Kidney epithelial cell (primary cell): ENCODE results near the gene XRCC4. TPM values are rescaled to one million over a fixed set of nuclear protein-coding genes. Genes with fewer than 3 reads are reported as not detected.

Experiments
- DNase-seq: peaks from one replicate; pipeline ENCODE4 v3.0.0-alpha.2; 2010; ENCODE audit warnings: low read depth
- H3K27me3 ChIP-seq: 2 replicates; pipeline ENCODE4 v1.6.0; 2011; ENCODE audit warnings: low read length; ENCODE audit not compliant: control insufficient read depth, insufficient read depth
- H3K36me3 ChIP-seq: 2 replicates; pipeline ENCODE4 v1.5.1; 2011; ENCODE audit warnings: low read length; ENCODE audit not compliant: control insufficient read depth, insufficient read depth
- H3K4me3 ChIP-seq: 2 replicates; pipeline ENCODE4 v1.5.1; 2011; ENCODE audit warnings: low read depth, mild to moderate bottlenecking, control low read depth, low read length
- total RNA-seq: library from RNA; depleted of rRNA; stranded (reverse); fragments of >200 nt; gene quantifications from 2 replicates; pipeline ENCODE4 v1.2.3, GENCODE V29; 2015
- TF ChIP-seq, protein P1 (sequence below): IDR thresholded peaks from 2 replicates; pipeline ENCODE4 v1.5.1; 2011; ENCODE audit warnings: mild to moderate bottlenecking, moderate library complexity, low read length, control low read depth, inconsistent platforms; ENCODE audit not compliant: insufficient read depth, poor library complexity, severe bottlenecking

XRCC4 gene
- total RNA-seq, 1 donor from 2014 or later, result 7.6 TPM

DNA sequence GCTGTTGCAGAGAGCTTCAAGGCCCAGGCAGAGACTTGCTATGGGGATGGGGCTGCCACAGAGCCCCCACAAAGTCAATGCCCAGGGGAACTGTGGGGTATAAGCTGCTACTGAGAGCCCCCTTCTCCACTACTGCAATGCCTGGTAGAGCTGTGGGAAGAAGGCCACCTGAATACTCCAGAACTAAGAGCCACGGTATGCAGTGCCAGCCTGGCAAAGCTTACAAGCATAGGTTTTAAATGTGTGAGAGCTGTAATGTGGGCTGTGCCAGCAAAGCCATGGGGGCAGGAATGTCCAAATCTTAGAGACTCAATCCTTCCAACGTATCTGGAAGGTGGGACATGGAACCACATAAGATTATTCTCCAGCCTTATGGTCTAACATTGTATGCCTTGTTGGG is 49.2 kb downstream of the XRCC4 start:
- TF ChIP-seq, protein P1, sequence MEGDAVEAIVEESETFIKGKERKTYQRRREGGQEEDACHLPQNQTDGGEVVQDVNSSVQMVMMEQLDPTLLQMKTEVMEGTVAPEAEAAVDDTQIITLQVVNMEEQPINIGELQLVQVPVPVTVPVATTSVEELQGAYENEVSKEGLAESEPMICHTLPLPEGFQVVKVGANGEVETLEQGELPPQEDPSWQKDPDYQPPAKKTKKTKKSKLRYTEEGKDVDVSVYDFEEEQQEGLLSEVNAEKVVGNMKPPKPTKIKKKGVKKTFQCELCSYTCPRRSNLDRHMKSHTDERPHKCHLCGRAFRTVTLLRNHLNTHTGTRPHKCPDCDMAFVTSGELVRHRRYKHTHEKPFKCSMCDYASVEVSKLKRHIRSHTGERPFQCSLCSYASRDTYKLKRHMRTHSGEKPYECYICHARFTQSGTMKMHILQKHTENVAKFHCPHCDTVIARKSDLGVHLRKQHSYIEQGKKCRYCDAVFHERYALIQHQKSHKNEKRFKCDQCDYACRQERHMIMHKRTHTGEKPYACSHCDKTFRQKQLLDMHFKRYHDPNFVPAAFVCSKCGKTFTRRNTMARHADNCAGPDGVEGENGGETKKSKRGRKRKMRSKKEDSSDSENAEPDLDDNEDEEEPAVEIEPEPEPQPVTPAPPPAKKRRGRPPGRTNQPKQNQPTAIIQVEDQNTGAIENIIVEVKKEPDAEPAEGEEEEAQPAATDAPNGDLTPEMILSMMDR, result no peak
- DNase-seq, result no peak
- H3K27me3 ChIP-seq, result no peaks in the 10 kb centered on the region
- H3K36me3 ChIP-seq, result no peaks in the 10 kb centered on the region
- H3K4me3 ChIP-seq, result no peak overlapping the region

DNA sequence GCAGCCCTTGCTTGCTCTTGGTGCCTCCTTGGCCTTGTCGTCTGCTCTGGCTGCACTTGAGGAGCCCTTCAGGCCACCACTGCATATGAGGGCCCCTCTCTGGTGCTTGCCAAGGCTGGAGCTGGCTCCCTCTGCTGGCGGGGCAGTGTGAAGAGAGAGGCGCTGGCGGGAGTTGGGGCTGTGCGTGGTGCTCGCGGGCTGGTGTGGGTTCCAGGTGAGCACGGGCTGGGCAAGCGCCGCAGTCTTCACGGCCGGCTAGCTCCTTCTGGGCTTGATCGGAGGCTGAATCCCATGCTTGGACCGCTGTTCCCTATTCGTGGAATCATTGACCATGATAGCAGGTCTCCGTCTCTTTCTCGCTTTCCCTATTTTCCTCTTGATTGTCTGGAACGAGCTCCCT is 56.5 kb downstream of the XRCC4 start:
- no peak overlapping the region for H3K4me3 ChIP-seq
- H3K27me3 ChIP-seq, result no peaks in the 10 kb centered on the region
- H3K36me3 ChIP-seq, result peaks cover 1% of the 10 kb centered on the region
- TF ChIP-seq, protein P1, result no peak
- DNase-seq, result no peak

DNA sequence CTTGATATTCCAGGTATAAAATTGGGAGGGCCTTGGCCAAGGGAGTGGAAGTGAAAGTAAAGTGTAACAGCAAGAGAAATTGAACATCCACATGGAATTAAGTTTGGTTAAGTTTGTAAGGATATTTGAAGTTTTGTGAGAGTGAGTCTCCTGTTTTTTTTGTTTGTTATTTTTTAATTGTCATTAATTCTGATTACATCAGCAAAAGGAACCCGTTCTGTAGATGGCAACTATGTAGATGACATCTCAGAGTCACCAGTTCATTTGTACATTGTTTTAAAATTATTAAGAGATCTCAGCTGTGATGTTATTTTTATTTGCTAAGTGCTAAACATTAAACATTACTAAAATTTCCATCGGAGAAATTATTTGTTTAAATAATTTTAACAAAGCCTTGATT is 65.2 kb downstream of the XRCC4 start:
- Histone ChIP-seq H3K27me3 (no peaks in the 10 kb centered on the region), H3K36me3 (no peaks in the 10 kb centered on the region), H3K4me3 (no peak overlapping the region)
- TF ChIP-seq, protein P1, result no peak
- no peak for DNase-seq

DNA sequence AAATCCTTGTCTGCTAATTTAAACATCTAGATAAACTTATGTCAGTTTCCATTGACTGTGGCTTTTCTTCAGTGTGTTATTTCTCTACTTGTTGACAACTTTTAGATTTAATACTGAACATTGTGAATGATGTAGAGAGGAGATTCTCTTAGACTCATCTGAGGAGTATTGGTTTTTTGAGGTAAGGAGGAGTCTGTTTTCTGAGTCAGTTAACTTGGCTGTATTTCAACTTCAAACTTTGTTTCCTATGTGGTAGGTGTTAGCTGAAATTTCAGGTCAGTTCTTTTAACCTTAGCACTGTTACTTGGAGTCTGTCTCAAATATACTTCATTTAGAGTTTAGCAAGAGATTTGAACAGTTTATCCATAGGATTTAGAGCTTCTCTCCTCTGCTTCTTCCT is 67.9 kb downstream of the XRCC4 start:
- no peak for DNase-seq
- TF ChIP-seq, protein P1, result no peak
- Histone ChIP-seq H3K4me3 (no peak overlapping the region), H3K27me3 (no peaks in the 10 kb centered on the region), H3K36me3 (no peaks in the 10 kb centered on the region)

DNA sequence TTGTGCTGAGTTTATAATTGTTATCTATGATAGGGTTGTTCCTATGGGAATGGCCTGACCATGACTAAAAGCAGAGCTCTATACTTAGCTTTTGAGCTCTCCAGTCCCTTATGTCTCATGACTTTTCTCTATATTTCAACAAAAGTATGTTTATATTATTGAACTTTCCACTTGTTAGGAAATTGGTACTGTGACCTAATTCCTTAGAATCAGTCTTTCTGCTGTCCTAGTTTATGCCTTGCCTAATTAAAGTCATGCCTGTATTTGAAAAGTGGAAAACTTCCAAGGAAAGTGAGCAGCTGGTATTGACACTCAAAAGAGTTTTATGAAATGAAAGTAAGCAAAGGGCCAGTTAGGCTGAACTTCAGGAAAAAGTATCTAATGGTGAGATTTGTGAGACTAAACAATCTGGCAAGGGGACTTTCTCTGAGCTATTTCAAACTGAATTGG is 68.6 kb downstream of the XRCC4 start:
- H3K4me3 ChIP-seq, result no peak overlapping the region
- DNase-seq, result no peak
- no peaks in the 10 kb centered on the region for H3K27me3 ChIP-seq
- H3K36me3 ChIP-seq, result no peaks in the 10 kb centered on the region
- TF ChIP-seq, protein P1, result no peak

DNA sequence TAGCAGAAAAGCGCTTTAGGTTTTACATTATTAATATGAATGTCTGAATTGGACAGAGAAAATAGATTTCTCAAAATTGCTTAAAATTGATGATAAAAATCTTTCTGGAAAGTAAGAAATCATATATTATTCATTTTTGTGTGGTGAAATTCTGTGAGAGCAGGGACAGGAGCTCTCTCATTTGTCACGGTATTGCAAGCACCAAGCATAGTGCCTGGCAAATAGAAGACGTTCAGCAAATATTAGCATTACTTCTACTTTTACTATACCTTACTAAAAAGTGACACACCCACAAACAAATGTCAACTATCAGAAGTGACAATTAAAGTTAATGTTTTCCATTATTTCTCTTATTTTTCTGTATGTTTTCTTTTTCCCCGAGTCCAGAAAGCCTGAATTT is 69.1 kb downstream of the XRCC4 start:
- Histone ChIP-seq H3K4me3 (no peak overlapping the region), H3K27me3 (no peaks in the 10 kb centered on the region), H3K36me3 (no peaks in the 10 kb centered on the region)
- TF ChIP-seq, protein P1, result no peak
- no peak for DNase-seq
